Naive thymus-derived CD4-positive, alpha-beta T cell (primary cell): ENCODE measurements around the gene CAP1. TPM values are rescaled to one million over a fixed set of nuclear protein-coding genes. Genes with fewer than 3 reads are reported as not detected.

Experiments
- ATAC-seq: fragments of 150-1000 bp; cut with Tn5 transposase; 2 replicates; pipeline ENCODE4 v1.10.0; 2021; ENCODE audit warnings: mild to moderate bottlenecking, moderate library complexity
- CTCF ChIA-PET: fragments of 350-600 bp; sonication (Branson Sonifier 250); formaldehyde crosslinking; loops from one replicate; lab custom pipeline; 2021; ENCODE audit warnings: antibody characterized with exemption; lab: Charles Lee
- POLR2A ChIA-PET: fragments of 350-600 bp; sonication (Branson Sonifier 250); formaldehyde crosslinking; loops from one replicate; lab custom pipeline; 2021; ENCODE audit warnings: antibody characterized with exemption, inconsistent platforms; lab: Charles Lee
- DNase-seq, 9 donors: peaks; one replicate each; pipeline versions ENCODE4 v3.0.0 to v3.0.0-alpha.2; 2020 to 2022; ENCODE audit warnings: mixed read lengths in 1 of 9
- H3K27ac ChIP-seq: one replicate; pipeline ENCODE4 v1.7.0; 2013; ENCODE audit warnings: mild to moderate bottlenecking, low read depth, low read length, moderate library complexity
- H3K27me3 ChIP-seq, 2 donors: one replicate each; pipeline ENCODE4 v1.7.0; 2013; ENCODE audit warnings: low read length in 2 of 2, mild to moderate bottlenecking in 2 of 2, moderate library complexity in 2 of 2; ENCODE audit not compliant: control insufficient read depth in 2 of 2, insufficient read depth in 2 of 2
- H3K36me3 ChIP-seq, 3 experiments: 1 replicate in 2 of 3; 2 replicates in 1 of 3; pipeline ENCODE4 v1.7.0; 2013; ENCODE audit warnings: low read length in 3 of 3, mild to moderate bottlenecking in 3 of 3, moderate library complexity in 1 of 3; ENCODE audit not compliant: insufficient read depth in 3 of 3, control insufficient read depth in 2 of 3
- H3K4me1 ChIP-seq, 2 donors: one replicate each; pipeline ENCODE4 v1.7.0; 2013; ENCODE audit warnings: low read length in 2 of 2, mild to moderate bottlenecking in 2 of 2, moderate library complexity in 1 of 2; ENCODE audit not compliant: control insufficient read depth in 2 of 2, insufficient read depth in 2 of 2
- H3K4me3 ChIP-seq: 2 replicates; pipeline ENCODE4 v1.7.0; 2013; ENCODE audit warnings: mild to moderate bottlenecking, low read length
- H3K9me3 ChIP-seq, 3 experiments: 1 replicate in 2 of 3; 2 replicates in 1 of 3; pipeline ENCODE4 v1.7.0; 2013; ENCODE audit warnings: low read length in 3 of 3; ENCODE audit not compliant: control insufficient read depth in 2 of 3
- H3K27ac Mint-ChIP-seq, 9 donors: one replicate each; pipeline ENCODE4 v1.8.0; 2020 to 2022; ENCODE audit warnings: mixed read lengths in 9 of 9, mild to moderate bottlenecking in 8 of 9, moderate library complexity in 5 of 9, inconsistent platforms in 2 of 9
- H3K27me3 Mint-ChIP-seq, 5 donors: one replicate each; pipeline ENCODE4 v1.8.0; 2021 to 2022; ENCODE audit warnings: mixed read lengths in 5 of 5, mild to moderate bottlenecking in 1 of 5
- H3K36me3 Mint-ChIP-seq, 5 donors: one replicate each; pipeline ENCODE4 v1.8.0; 2020 to 2022; ENCODE audit warnings: mixed read lengths in 5 of 5, mild to moderate bottlenecking in 3 of 5, inconsistent platforms in 1 of 5
- H3K4me1 Mint-ChIP-seq, 7 donors: one replicate each; pipeline ENCODE4 v1.8.0; 2020 to 2022; ENCODE audit warnings: mixed read lengths in 7 of 7, mild to moderate bottlenecking in 3 of 7, inconsistent platforms in 1 of 7
- H3K4me3 Mint-ChIP-seq, 10 donors: one replicate each; pipeline ENCODE4 v1.8.0; 2020 to 2022; ENCODE audit warnings: mild to moderate bottlenecking in 10 of 10, mixed read lengths in 10 of 10, moderate library complexity in 6 of 10, inconsistent platforms in 2 of 10
- H3K9me3 Mint-ChIP-seq, 11 donors: one replicate each; pipeline ENCODE4 v1.8.0; 2020 to 2022; ENCODE audit warnings: mixed read lengths in 11 of 11, mild to moderate bottlenecking in 4 of 11, inconsistent platforms in 1 of 11, moderate library complexity in 1 of 11
- intact Hi-C, 2 donors: fragments of 100-400 bp; cut with micrococcal nuclease; formaldehyde crosslinking; loops; one replicate each; pipeline ENCODE4 v1.15.1; 2023
- polyA plus RNA-seq, 2 donors: library from polyadenylated mRNA; unstranded; fragments of 300-500 nt; fragmentation: Illumina TruSeq; gene quantifications; one replicate each; pipeline ENCODE4 v1.2.3, GENCODE V29; 2021
- total RNA-seq, 6 experiments: library from RNA in 5 of 6; stranded (reverse) in 5 of 6; gene quantifications; 1 replicate in 5 of 6; 2 replicates in 1 of 6; pipeline ENCODE4 v1.2.3 and lab custom pipeline; 2021 to 2026

CAP1 gene
- total and polyA plus RNA-seq, 7 experiments from 2014 or later = 176 to 683 (median 378) TPM

DNA sequence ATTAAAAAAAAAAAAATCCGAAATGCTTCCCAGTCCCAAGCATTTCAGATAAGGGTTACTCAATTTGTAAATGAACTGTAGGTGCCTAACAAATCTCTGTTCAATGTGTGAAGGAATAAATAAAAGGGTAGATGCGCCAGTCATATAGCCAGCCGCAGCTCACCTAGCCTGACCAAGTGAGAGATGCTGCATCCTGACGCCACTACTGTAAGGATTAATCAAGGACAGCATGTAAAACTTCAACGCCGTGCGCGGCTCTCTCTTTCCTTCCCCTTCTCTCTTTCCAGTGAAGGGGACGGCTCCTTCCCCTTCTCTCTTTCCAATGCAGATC lies 56.1 kb downstream of the CAP1 start:
- Histone ChIP-seq H3K36me3 (peaks cover 0 to 12% (median 0%) of the 10 kb centered on the region in 3 experiments), H3K27me3 (no peaks in the 10 kb centered on the region), H3K27ac (peak overlapping the region; percentile 71), H3K4me1 (peaks cover 13 to 14% of the 10 kb centered on the region in 2 donors), H3K4me3 (peak overlapping the region; percentile 93), H3K9me3 (no peaks in the 10 kb centered on the region)
- DNase-seq (no peak), ATAC-seq (peak; percentile 37)
- H3K4me1 Mint-ChIP-seq = peaks cover 26 to 47% (median 34%) of the 10 kb centered on the region in 7 donors
- POLR2A ChIA-PET = interaction anchor here (0.7 kb wide), 1 partner anchor 45 kb away, joined by 7 read pairs; no protein-coding TSS in a partner anchor
- CTCF ChIA-PET = interaction anchor here (0.6 kb wide), 1 partner anchor 250 kb away, joined by 3 read pairs; no protein-coding TSS in a partner anchor
- H3K27ac Mint-ChIP-seq = peak overlapping the region; percentile 90 to 97 (median 94)
- intact Hi-C loops = loop anchor here (2.0 to 5.0 kb wide), 2 partner anchors 218 to 246 kb away; no protein-coding TSS in a partner anchor
- peaks cover 0 to 1% (median 0%) of the 10 kb centered on the region in 11 donors for H3K9me3 Mint-ChIP-seq
- H3K4me3 Mint-ChIP-seq = peak overlapping the region; percentile 86 to 97 (median 94)
- H3K36me3 Mint-ChIP-seq = peaks cover 0 to 17% (median 7%) of the 10 kb centered on the region in 5 donors
- H3K27me3 Mint-ChIP-seq = peaks cover 0 to 12% (median 0%) of the 10 kb centered on the region in 5 donors

DNA sequence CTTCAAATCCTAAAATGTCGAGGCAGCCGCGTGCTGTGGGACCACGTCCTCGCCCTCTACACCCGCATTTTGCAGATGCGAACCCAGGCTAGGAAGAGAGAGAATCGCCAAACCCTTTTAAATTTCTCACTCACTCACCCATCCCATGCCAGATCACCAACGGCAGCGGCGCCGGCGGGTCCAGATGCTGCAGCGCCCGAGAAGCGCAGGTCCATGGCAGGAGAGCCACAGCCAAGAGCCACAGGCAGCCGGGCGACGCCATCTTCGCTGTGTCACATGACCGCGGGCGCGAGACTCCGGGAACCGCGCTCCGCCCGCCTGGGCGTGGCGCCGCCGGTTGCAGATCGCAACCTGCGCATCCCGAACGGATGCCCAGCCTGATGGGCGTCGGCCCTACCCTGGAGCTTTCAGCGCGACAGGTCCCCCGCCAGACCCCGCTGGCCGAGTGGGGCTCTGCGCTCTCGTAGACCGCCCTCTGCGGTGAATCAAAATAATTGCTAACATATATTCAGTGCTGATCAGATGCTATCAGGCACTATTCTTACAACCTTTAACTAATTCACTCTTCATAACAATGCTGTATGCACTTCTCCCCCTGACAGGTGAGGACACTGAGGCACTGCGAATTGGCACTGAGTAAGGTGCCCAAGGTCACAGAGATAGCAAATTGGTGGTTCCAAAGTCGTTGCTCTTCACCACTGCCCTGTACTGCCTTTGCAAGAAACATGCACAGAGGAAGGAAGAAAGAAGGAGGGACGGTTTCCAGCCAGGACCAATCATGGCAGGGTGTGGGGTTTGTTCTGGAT lies 56.7 kb downstream of the CAP1 start, which contains the start of gene PPT1:
Gene PPT1 (minus strand): TSS at position 276 of the 806 bp plus-strand sequence. CDS start 14 bp downstream, at position 262.
- intact Hi-C loops = loop anchor here (1.0 to 5.0 kb wide), 3 partner anchors 58 to 245 kb away; no protein-coding TSS in a partner anchor
- H3K36me3 Mint-ChIP-seq = peaks cover 1 to 13% (median 7%) of the 10 kb centered on the region in 5 donors
- H3K4me1 Mint-ChIP-seq = peaks cover 26 to 47% (median 34%) of the 10 kb centered on the region in 7 donors
- Histone ChIP-seq H3K27ac (peak within 1 kb of the TSS; percentile 71), H3K4me1 (peaks cover 13 to 14% of the 10 kb centered on the region in 2 donors), H3K4me3 (peak within 1 kb of the TSS; percentile 93), H3K36me3 (peaks cover 0 to 8% (median 0%) of the 10 kb centered on the region in 3 experiments), H3K9me3 (no peaks in the 10 kb centered on the region), H3K27me3 (no peaks in the 10 kb centered on the region)
- CTCF ChIA-PET = interaction anchor here (0.6 kb wide), 1 partner anchor 343 kb away, joined by 3 read pairs; no protein-coding TSS in a partner anchor
- ATAC-seq = peak; percentile 92
- H3K27ac Mint-ChIP-seq = peak within 1 kb of the TSS; percentile 90 to 97 (median 94)
- H3K4me3 Mint-ChIP-seq = peak within 1 kb of the TSS; percentile 86 to 97 (median 94)
- POLR2A ChIA-PET = interaction anchor here (0.7 to 1.2 kb wide), 2 partner anchors 46 to 394 kb away, joined by 3 to 7 read pairs; no protein-coding TSS in a partner anchor
- H3K9me3 Mint-ChIP-seq = peaks cover 0 to 7% (median 1%) of the 10 kb centered on the region in 11 donors
- peak; percentile 52 to 83 (median 77) for DNase-seq
- peaks cover 0 to 18% (median 3%) of the 10 kb centered on the region in 5 donors for H3K27me3 Mint-ChIP-seq

DNA sequence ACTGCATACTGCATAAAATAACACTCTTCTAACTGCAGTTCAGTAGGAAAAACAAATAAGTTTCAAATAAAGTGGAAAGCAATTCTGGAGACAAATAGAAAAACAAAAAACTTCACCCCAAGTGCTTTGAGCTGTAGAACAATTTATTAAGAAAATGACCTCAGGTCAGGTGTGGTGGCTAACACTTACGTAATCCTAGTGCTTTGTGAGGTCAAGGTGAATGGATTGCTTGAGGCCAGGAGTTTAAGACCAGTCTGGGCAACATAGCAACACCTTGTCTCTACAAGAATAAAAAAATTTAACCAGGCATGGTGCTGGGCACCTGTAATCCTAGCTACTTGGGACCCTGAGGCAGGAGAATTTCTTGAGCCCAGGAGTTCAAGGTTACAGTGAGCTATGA lies 61.5 kb downstream of the CAP1 start:
- ATAC-seq = no peak
- Histone ChIP-seq H3K9me3 (peaks cover 0 to 3% (median 0%) of the 10 kb centered on the region in 3 experiments), H3K4me3 (no peak overlapping the region), H3K4me1 (peaks cover 4% of the 10 kb centered on the region in 2 donors), H3K27me3 (no peaks in the 10 kb centered on the region), H3K27ac (no peak overlapping the region), H3K36me3 (no peaks in the 10 kb centered on the region)
- ChIA-PET CTCF (no interaction called here), POLR2A (interaction anchor here (0.5 to 0.8 kb wide), 4 partner anchors 23 to 63 kb away, joined by 3 read pairs; no protein-coding TSS in a partner anchor)
- intact Hi-C loops = no loop called here
- Mint-ChIP-seq H3K27ac (no peak overlapping the region), H3K4me3 (no peak overlapping the region), H3K4me1 (peaks cover 6 to 8% (median 8%) of the 10 kb centered on the region in 7 donors), H3K36me3 (peaks cover 0 to 4% (median 0%) of the 10 kb centered on the region in 5 donors), H3K27me3 (peaks cover 0 to 41% (median 3%) of the 10 kb centered on the region in 5 donors), H3K9me3 (peaks cover 0 to 17% (median 9%) of the 10 kb centered on the region in 11 donors)
- DNase-seq = no peak

DNA sequence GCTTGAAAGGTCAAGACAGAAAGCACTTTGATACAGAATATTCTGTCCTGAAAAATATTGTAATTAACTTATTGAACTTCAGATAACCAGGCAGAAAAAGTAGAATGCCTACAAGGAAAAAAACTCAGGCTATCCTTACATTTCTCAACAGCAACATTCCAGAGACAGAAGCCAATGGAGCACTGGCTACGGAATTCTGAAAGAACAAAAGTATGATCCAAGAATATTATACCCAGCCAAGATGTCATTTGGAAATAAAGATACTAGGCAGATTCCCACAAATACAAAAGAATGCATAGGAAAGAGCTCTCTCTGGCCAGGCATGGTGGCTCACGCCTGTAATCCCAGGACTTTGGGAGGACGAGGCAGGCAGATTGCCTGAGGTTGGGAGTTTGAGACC lies 62.4 kb downstream of the CAP1 start:
- H3K27ac Mint-ChIP-seq = peak overlapping the region in 1 of 9 donors; percentile 9
- intact Hi-C loops = no loop called here
- H3K4me1 ChIP-seq = no peaks in the 10 kb centered on the region
- H3K27me3 ChIP-seq = no peaks in the 10 kb centered on the region
- H3K4me1 Mint-ChIP-seq = peaks cover 0 to 2% (median 0%) of the 10 kb centered on the region in 7 donors
- CTCF ChIA-PET = no interaction called here
- H3K4me3 Mint-ChIP-seq = no peak overlapping the region
- H3K9me3 ChIP-seq = peaks cover 0 to 3% (median 0%) of the 10 kb centered on the region in 3 experiments
- H3K27ac ChIP-seq = no peak overlapping the region
- no peak overlapping the region for H3K4me3 ChIP-seq
- POLR2A ChIA-PET = interaction anchor here (0.7 kb wide), 1 partner anchor 64 kb away, joined by 3 read pairs; no protein-coding TSS in a partner anchor
- DNase-seq (no peak), ATAC-seq (no peak)
- peaks cover 0 to 4% (median 0%) of the 10 kb centered on the region in 5 donors for H3K36me3 Mint-ChIP-seq
- H3K9me3 Mint-ChIP-seq = peaks cover 0 to 17% (median 9%) of the 10 kb centered on the region in 11 donors
- H3K36me3 ChIP-seq = no peaks in the 10 kb centered on the region
- H3K27me3 Mint-ChIP-seq = peaks cover 0 to 47% (median 4%) of the 10 kb centered on the region in 5 donors

DNA sequence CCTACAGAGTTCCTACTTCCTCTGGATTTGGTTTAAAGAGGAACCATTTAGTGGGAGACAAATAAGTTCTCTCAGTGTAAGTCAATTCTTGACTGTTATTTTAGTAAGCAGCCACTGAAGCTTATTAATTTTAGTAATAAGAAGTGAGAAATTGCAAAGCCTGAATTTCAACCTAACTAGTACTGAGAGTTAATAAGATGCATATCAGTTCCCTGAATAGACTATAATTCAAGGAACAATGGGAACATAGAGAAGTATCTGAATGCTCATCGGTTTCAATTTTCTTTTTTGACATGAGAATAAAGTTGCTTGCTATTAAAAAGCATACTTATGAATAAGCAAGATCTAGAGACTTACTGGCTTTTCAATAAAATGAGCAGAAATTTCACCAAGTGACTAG lies 64.5 kb downstream of the CAP1 start:
- POLR2A ChIA-PET = interaction anchor here (0.6 kb wide), 1 partner anchor 378 kb away, joined by 3 read pairs; no protein-coding TSS in a partner anchor
- ATAC-seq (no peak), DNase-seq (no peak)
- Histone ChIP-seq H3K27ac (no peak overlapping the region), H3K27me3 (no peaks in the 10 kb centered on the region), H3K9me3 (peaks cover 0 to 5% (median 0%) of the 10 kb centered on the region in 3 experiments), H3K36me3 (no peaks in the 10 kb centered on the region), H3K4me1 (no peaks in the 10 kb centered on the region), H3K4me3 (no peak overlapping the region)
- Mint-ChIP-seq H3K9me3 (peaks cover 3 to 34% (median 19%) of the 10 kb centered on the region in 11 donors), H3K4me3 (no peak overlapping the region), H3K4me1 (no peaks in the 10 kb centered on the region), H3K27ac (peak overlapping the region in 1 of 9 donors; percentile 65), H3K27me3 (peaks cover 8 to 42% (median 16%) of the 10 kb centered on the region in 5 donors), H3K36me3 (peaks cover 0 to 16% (median 4%) of the 10 kb centered on the region in 5 donors)
- intact Hi-C loops = no loop called here
- CTCF ChIA-PET = no interaction called here

DNA sequence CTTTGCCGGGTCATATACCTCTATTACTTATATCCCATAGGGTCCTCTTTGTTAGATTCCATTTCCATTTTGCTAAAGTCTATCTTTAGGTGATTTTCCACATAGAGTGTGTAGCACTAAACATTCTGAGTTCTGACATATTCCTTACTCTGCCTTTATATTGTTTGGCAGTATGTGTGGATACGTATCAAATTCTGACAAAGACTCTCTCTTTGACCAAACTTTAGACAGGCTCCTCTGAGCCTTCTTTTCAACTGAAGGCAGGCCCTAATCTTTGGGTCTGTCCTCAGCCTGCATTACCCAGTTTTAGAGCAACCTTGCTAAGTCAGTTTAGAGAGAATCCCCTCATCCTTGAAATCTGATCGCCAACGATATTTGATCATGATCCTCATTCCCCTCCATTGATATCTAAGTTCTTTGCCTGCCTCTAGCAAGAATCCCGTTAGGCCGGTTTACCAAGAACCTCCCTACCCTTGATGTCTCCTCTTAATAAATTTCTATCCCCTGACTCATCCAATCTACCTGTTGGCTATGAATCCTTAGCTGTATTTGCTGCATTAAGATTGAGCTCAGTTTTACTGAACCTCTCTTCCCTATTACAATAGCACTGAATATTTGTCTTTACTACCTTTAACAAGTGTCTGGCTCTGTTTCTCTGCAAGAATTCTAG lies 66.9 kb downstream of the CAP1 start:
- DNase-seq (no peak), ATAC-seq (no peak)
- H3K36me3 Mint-ChIP-seq = peaks cover 5 to 31% (median 11%) of the 10 kb centered on the region in 5 donors
- Histone ChIP-seq H3K27me3 (no peaks in the 10 kb centered on the region), H3K36me3 (no peaks in the 10 kb centered on the region), H3K4me3 (no peak overlapping the region), H3K4me1 (no peaks in the 10 kb centered on the region), H3K9me3 (peaks cover 0 to 10% (median 0%) of the 10 kb centered on the region in 3 experiments), H3K27ac (no peak overlapping the region)
- POLR2A ChIA-PET = interaction anchor here (0.7 to 1.2 kb wide), 2 partner anchors 9 to 182 kb away, joined by 3 to 5 read pairs; no protein-coding TSS in a partner anchor
- CTCF ChIA-PET = interaction anchor here (0.6 kb wide), 1 partner anchor 48 kb away, joined by 6 read pairs; no protein-coding TSS in a partner anchor
- intact Hi-C loops = no loop called here
- no peak overlapping the region for H3K4me3 Mint-ChIP-seq
- no peak overlapping the region for H3K27ac Mint-ChIP-seq
- peaks cover 16 to 41% (median 22%) of the 10 kb centered on the region in 5 donors for H3K27me3 Mint-ChIP-seq
- H3K4me1 Mint-ChIP-seq = no peaks in the 10 kb centered on the region
- peaks cover 7 to 48% (median 31%) of the 10 kb centered on the region in 11 donors for H3K9me3 Mint-ChIP-seq
